H9 (cell line): ENCODE data around the gene RARS2. TPM values are rescaled to one million over a fixed set of nuclear protein-coding genes. Genes with fewer than 3 reads are reported as not detected.
A peak's percentile ranks its signal among the peaks of the same experiment; 100 is the strongest.

Experiments
- DNase-seq: peaks from one replicate; pipeline ENCODE4 v3.0.0-alpha.2; 2017
- H2AFZ ChIP-seq: one replicate; pipeline ENCODE4 v1.6.1; 2013; ENCODE audit warnings: mild to moderate bottlenecking, low read length, control low read depth, moderate library complexity
- H2AK5ac ChIP-seq: 2 replicates; pipeline ENCODE4 v1.6.1; 2013; ENCODE audit warnings: low read length, control low read depth, mixed read lengths; ENCODE audit not compliant: insufficient read length
- H2BK120ac ChIP-seq: one replicate; pipeline ENCODE4 v1.6.1; 2013; ENCODE audit warnings: low read depth, mild to moderate bottlenecking, low read length, control low read depth, inconsistent platforms; ENCODE audit not compliant: poor library complexity, severe bottlenecking
- H2BK12ac ChIP-seq: 2 replicates; pipeline ENCODE4 v1.6.1; 2013; ENCODE audit warnings: low read length, control low read depth, mixed read lengths, low read depth; ENCODE audit not compliant: insufficient read length
- H2BK15ac ChIP-seq: 2 replicates; pipeline ENCODE4 v1.6.1; 2013; ENCODE audit warnings: low read depth, low read length, control low read depth
- H2BK20ac ChIP-seq: one replicate; pipeline ENCODE4 v1.6.1; 2013; ENCODE audit warnings: low read depth, mild to moderate bottlenecking, low read length, control low read depth, inconsistent platforms; ENCODE audit not compliant: poor library complexity, severe bottlenecking
- H2BK5ac ChIP-seq: 2 replicates; pipeline ENCODE4 v1.6.1; 2013; ENCODE audit warnings: low read length, control low read depth, mixed read lengths; ENCODE audit not compliant: insufficient read length
- H3K14ac ChIP-seq: 2 replicates; pipeline ENCODE4 v1.6.1; 2013; ENCODE audit warnings: low read length, control low read depth; ENCODE audit not compliant: insufficient read depth
- H3K18ac ChIP-seq: 2 replicates; pipeline ENCODE4 v1.6.1; 2013; ENCODE audit warnings: low read depth, mild to moderate bottlenecking, mixed read lengths, low read length, control low read depth; ENCODE audit not compliant: insufficient read length
- H3K23ac ChIP-seq: 2 replicates; pipeline ENCODE4 v1.6.1; 2013; ENCODE audit warnings: low read length, control low read depth, mixed read lengths, low read depth; ENCODE audit not compliant: insufficient read length
- H3K23me2 ChIP-seq: 2 replicates; pipeline ENCODE4 v1.6.1; 2013; ENCODE audit warnings: low read depth, mild to moderate bottlenecking, mixed read lengths, low read length, control low read depth; ENCODE audit not compliant: insufficient read length, poor library complexity, severe bottlenecking
- H3K27ac ChIP-seq: 2 replicates; pipeline ENCODE4 v1.5.1; 2013; ENCODE audit warnings: low read length, control low read depth, mixed read lengths, low read depth; ENCODE audit not compliant: insufficient read length
- H3K27me3 ChIP-seq: 2 replicates; pipeline ENCODE4 v1.6.1; 2013; ENCODE audit warnings: low read length, control low read depth, inconsistent platforms; ENCODE audit not compliant: insufficient read depth
- H3K4ac ChIP-seq: 2 replicates; pipeline ENCODE4 v1.6.1; 2013; ENCODE audit warnings: low read depth, mild to moderate bottlenecking, control low read depth, inconsistent platforms, low read length, moderate library complexity
- H3K4me1 ChIP-seq: 2 replicates; pipeline ENCODE4 v1.6.1; 2013; ENCODE audit warnings: low read length, control low read depth, inconsistent platforms; ENCODE audit not compliant: insufficient read depth
- H3K4me2 ChIP-seq: 2 replicates; pipeline ENCODE4 v1.6.1; 2013; ENCODE audit warnings: low read length, control low read depth, mixed read lengths; ENCODE audit not compliant: insufficient read length, insufficient read depth
- H3K56ac ChIP-seq: 2 replicates; pipeline ENCODE4 v1.6.1; 2013; ENCODE audit warnings: low read depth, mild to moderate bottlenecking, mixed read lengths, low read length, control low read depth; ENCODE audit not compliant: insufficient read length
- H3K79me1 ChIP-seq: 2 replicates; pipeline ENCODE4 v1.6.1; 2013; ENCODE audit warnings: low read depth, mild to moderate bottlenecking, moderate library complexity, low read length, control low read depth, inconsistent platforms; ENCODE audit not compliant: insufficient read depth, poor library complexity, severe bottlenecking
- H3K79me2 ChIP-seq: 2 replicates; pipeline ENCODE4 v1.6.1; 2013; ENCODE audit warnings: low read length, control low read depth, inconsistent platforms; ENCODE audit not compliant: insufficient read depth
- H3K9ac ChIP-seq: 2 replicates; pipeline ENCODE4 v1.6.1; 2013; ENCODE audit warnings: low read length, control low read depth, mixed read lengths; ENCODE audit not compliant: insufficient read length; ENCODE audit errors: extremely low read depth
- H3K9me3 ChIP-seq: one replicate; pipeline ENCODE4 v1.6.1; 2013; ENCODE audit warnings: low read depth, low read length, inconsistent platforms; ENCODE audit not compliant: control insufficient read depth
- H3T11ph ChIP-seq: one replicate; pipeline ENCODE4 v1.6.1; 2013; ENCODE audit warnings: mild to moderate bottlenecking, low read length, control low read depth, inconsistent platforms
- H4K20me1 ChIP-seq: one replicate; pipeline ENCODE4 v1.6.1; 2013; ENCODE audit not compliant: control insufficient read depth, insufficient read length, insufficient read depth
- H4K5ac ChIP-seq: 2 replicates; pipeline ENCODE4 v1.6.1; 2013; ENCODE audit warnings: low read depth, mild to moderate bottlenecking, mixed read lengths, low read length, control low read depth; ENCODE audit not compliant: insufficient read length
- H4K8ac ChIP-seq: replicated peaks from 2 replicates; pipeline ENCODE4 v1.6.1; 2013; ENCODE audit warnings: low read length, control low read depth, mixed read lengths, low read depth; ENCODE audit not compliant: insufficient read length
- H4K91ac ChIP-seq: 2 replicates; pipeline ENCODE4 v1.6.1; 2013; ENCODE audit warnings: low read depth, mild to moderate bottlenecking, moderate library complexity, mixed read lengths, low read length, control low read depth; ENCODE audit not compliant: insufficient read length
- H3K27ac Mint-ChIP-seq, 3 experiments: 2 replicates in 2 of 3; 3 replicates in 1 of 3; pipeline ENCODE4 v1.8.0; 2020 to 2021; ENCODE audit warnings: mixed read lengths in 3 of 3, mild to moderate bottlenecking in 1 of 3, moderate library complexity in 1 of 3
- H3K27me3 Mint-ChIP-seq: 2 replicates; pipeline ENCODE4 v1.8.0; 2021; ENCODE audit warnings: low read depth, mild to moderate bottlenecking, moderate library complexity, mixed read lengths
- H3K36me3 Mint-ChIP-seq, 3 experiments: 2 replicates in 2 of 3; 3 replicates in 1 of 3; pipeline ENCODE4 v1.8.0; 2020 to 2021; ENCODE audit warnings: low read depth in 3 of 3, mixed read lengths in 3 of 3; ENCODE audit not compliant: insufficient read depth in 1 of 3
- H3K4me1 Mint-ChIP-seq, 2 experiments: 2 replicates each; pipeline ENCODE4 v1.8.0; 2020; ENCODE audit warnings: mixed read lengths in 2 of 2
- H3K4me3 Mint-ChIP-seq, 2 experiments: 2 replicates in 1 of 2; 3 replicates in 1 of 2; pipeline ENCODE4 v1.8.0; 2020 to 2021; ENCODE audit warnings: mild to moderate bottlenecking in 2 of 2, mixed read lengths in 2 of 2, moderate library complexity in 1 of 2
- H3K9me3 Mint-ChIP-seq, 2 experiments: 2 replicates in 1 of 2; 3 replicates in 1 of 2; pipeline ENCODE4 v1.8.0; 2020; ENCODE audit warnings: mild to moderate bottlenecking in 2 of 2, mixed read lengths in 2 of 2, moderate library complexity in 1 of 2
- CTCF ChIP-seq: fragments of 200-600 bp; sonication (generic); conservative IDR thresholded peaks from 3 replicates; pipeline ENCODE4 v1.8.0; 2021; ENCODE audit warnings: antibody characterized with exemption, mild to moderate bottlenecking
- WGBS: extraction: QIAGEN DNeasy Blood & Tissue Kit; methylation state at CpG from one replicate; pipeline ENCODE4 v1.1.7; 2013; ENCODE audit warnings: missing lambda C conversion rate, low lambda C conversion rate, mixed read lengths; ENCODE audit not compliant: insufficient read length; ENCODE audit errors: extremely low coverage; 5-methylcytosine and 5-hydroxymethylcytosine counted together
- total RNA-seq: library from RNA; stranded (reverse); gene quantifications from 2 replicates; pipeline ENCODE4 v1.2.1, GENCODE V29; 2021

Gene RARS2
- total RNA-seq, 1 experiment from 2014 or later: 45.1 TPM

GRCh38 chr6:87633851-87634250, 44.1 kb upstream of the RARS2 start:
- H2BK120ac ChIP-seq: no peak overlapping the region
- no peaks in the 10 kb centered on the region for H3K79me2 ChIP-seq
- Mint-ChIP-seq H3K4me1 (peaks cover 7 to 9% of the 10 kb centered on the region in 2 experiments; a peak in 3 of 4 replicates), H3K27ac (peak overlapping the region in 1 of 3 experiments; percentile 77; a peak in 1 of 7 replicates), H3K9me3 (no peaks in the 10 kb centered on the region), H3K36me3 (peaks cover 8 to 47% (median 45%) of the 10 kb centered on the region in 3 experiments; a peak in 6 of 7 replicates), H3K27me3 (no peaks in the 10 kb centered on the region), H3K4me3 (no peak overlapping the region)
- no peak overlapping the region for H2BK5ac ChIP-seq
- no peak overlapping the region for H3K4ac ChIP-seq
- H3K23ac ChIP-seq: no peak overlapping the region
- no peaks in the 10 kb centered on the region; the same call in 1 of the 2 replicates for H3K27me3 ChIP-seq
- H3K56ac ChIP-seq: no peak overlapping the region
- no peak overlapping the region for H4K91ac ChIP-seq
- H3K27ac ChIP-seq: no peak overlapping the region
- H4K5ac ChIP-seq: no peak overlapping the region
- no peak overlapping the region for H3K4me2 ChIP-seq
- H3K14ac ChIP-seq: no peak overlapping the region
- no peaks in the 10 kb centered on the region for H3K23me2 ChIP-seq
- no peaks in the 10 kb centered on the region for H3K79me1 ChIP-seq
- TF ChIP-seq CTCF: no peak
- H3K18ac ChIP-seq: no peak overlapping the region
- no peak overlapping the region for H4K8ac ChIP-seq
- no peaks in the 10 kb centered on the region for H3K4me1 ChIP-seq
- H2BK12ac ChIP-seq: no peak overlapping the region
- H3K9ac ChIP-seq: no peak overlapping the region
- H3T11ph ChIP-seq: no peak overlapping the region
- no peak overlapping the region for H2BK15ac ChIP-seq
- no peak for DNase-seq
- no peaks in the 10 kb centered on the region for H4K20me1 ChIP-seq
- no peak overlapping the region for H2BK20ac ChIP-seq
- no peak overlapping the region for H2AK5ac ChIP-seq
- H2AFZ ChIP-seq: no peak overlapping the region
- WGBS: no CpG with 5 or more reads among the region's 3 CpGs
- no peaks in the 10 kb centered on the region for H3K9me3 ChIP-seq
